GM18511 (cell line): ENCODE results near the gene PRRX1.

Experiments
- ATAC-seq: cut with Tn5 transposase; IDR thresholded peaks from one replicate; pipeline ENCODE4 v1.9.1; 2021; ENCODE audit warnings: mild to moderate bottlenecking, moderate library complexity; ENCODE audit not compliant: unreplicated experiment

PRRX1 gene

GRCh38 chr1:170714938-170715337, 51.0 kb downstream of the PRRX1 start:
- ATAC-seq: no peak

DNA sequence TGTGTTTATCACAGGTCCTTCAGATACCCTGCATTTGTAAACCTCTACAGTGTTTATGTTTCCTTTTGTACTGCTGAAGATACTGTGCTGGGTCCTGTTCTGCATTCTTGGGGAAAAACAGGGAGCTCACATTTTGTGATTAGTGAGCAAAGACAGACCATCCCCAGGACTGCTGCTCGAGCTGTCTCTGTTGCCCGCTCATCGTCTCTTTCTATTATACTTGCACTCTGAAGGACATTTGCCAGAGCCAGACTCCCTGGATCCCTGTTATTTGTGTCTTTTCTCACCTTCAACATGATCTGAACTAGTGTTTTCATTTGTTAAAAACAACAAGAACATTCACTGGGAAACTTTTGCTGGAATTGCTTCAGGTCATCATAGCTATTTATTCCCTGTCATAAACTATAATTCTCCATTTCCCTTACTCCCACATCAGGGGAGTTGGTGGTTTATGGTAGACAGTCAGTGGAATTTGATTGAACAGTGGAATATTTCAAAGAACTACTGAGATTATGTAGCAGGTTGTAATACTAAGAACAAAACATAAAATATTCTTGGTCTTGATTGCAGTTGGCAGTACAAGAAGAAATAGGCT, 53.0 kb downstream of the PRRX1 start:
- no peak for ATAC-seq

DNA sequence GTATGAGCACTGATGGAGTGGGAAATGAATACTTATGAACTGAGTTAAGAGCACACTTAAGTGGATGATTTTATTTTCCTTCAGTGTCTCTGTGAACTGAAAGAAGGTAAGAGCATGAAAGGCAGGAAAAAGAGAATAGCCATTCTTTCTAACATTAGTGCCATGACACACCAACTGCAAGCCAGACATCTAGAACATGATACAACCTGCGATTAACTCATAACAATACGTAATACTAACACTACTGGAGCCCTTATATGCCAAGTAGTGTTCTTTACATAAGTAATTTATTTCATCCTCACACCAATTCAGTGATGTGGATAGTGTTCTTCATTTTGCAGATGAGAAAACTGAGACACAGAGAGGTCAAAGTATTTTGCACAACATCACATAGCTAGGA, 56.7 kb downstream of the PRRX1 start:
- no peak for ATAC-seq

DNA sequence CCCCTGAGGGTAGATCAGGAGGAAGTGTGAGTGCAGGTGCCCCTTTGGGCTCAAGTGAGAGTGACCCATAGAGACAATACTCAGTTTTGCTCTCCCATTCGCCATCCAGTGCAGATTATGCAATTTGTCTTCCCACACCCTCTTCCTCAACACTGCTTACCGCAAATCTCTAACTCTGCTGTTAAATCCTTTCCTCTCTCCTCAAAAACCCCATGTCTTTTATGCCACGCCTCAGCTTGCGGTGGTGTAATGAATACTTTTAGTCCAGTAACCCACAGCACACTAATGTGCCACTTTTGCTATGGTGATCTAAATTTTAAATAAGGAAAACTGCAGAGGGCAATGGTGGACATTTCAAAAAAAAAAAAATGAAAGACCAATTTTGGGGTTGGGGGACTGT, 57.7 kb downstream of the PRRX1 start:
- no peak for ATAC-seq

- no peak for ATAC-seq
Measured at GRCh38 chr1:170723518-170723917, 59.6 kb downstream of the PRRX1 start.

GRCh38 chr1:170725326-170725725, 61.4 kb downstream of the PRRX1 start:
- ATAC-seq: no peak

DNA sequence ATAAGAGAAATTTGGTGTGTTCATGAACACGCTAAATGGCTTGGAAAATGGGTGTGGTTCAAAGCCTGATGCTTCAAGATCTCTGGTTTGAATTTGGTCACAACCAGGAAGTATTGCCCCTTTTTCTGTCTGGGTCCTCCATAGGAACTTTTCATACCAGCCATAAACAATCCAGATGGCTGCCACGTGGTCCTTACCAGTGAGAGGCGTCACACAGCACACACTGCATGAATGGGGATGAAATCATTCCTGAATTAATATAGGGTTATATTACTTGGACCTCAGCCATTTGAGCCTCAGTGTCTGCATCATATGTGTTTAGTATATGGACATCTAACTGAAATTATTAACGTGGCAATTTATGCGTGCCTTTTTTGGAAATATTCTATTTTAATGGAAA, 64.0 kb downstream of the PRRX1 start:
- ATAC-seq: no peak

DNA sequence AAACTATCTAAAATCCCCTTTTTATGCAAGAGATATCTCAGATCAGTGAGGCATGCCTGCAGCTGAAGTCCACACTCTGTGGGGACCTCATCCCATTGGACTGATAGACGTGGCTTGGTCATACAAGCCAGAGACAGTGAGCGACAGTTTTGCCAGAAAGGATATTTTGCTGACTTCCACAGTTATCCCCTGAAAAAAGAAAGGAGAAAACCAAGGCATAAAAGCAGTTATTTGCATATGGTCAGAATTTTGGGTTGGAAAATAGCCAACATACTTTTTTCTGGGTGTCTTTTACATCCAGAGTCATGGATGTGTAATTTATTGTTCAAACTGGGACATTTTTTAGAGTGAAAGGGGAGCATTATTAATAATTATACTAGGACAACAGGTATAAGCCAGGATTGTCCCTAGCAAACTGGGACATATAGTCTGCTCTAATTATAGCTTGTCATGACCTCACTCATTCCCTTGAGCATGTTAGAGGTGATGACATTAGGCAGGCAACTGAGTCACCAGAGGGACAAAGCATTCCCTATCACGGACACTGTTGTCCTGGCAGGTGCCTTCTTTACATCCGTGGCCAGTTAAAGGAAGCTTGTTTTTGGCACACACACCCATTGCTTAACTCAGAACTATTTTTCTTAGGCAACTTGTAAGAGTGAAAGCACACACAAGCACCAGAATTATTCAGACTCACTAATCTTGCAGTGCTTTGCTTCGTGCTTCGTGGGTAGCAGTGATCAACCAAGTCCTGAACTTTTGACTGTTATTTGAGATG, 65.5 kb downstream of the PRRX1 start:
- no peak for ATAC-seq

- no peak for ATAC-seq
Measured at GRCh38 chr1:170730014-170730413, 66.1 kb downstream of the PRRX1 start.

- ATAC-seq: no peak
Measured at GRCh38 chr1:170730438-170730837, 66.5 kb downstream of the PRRX1 start.

DNA sequence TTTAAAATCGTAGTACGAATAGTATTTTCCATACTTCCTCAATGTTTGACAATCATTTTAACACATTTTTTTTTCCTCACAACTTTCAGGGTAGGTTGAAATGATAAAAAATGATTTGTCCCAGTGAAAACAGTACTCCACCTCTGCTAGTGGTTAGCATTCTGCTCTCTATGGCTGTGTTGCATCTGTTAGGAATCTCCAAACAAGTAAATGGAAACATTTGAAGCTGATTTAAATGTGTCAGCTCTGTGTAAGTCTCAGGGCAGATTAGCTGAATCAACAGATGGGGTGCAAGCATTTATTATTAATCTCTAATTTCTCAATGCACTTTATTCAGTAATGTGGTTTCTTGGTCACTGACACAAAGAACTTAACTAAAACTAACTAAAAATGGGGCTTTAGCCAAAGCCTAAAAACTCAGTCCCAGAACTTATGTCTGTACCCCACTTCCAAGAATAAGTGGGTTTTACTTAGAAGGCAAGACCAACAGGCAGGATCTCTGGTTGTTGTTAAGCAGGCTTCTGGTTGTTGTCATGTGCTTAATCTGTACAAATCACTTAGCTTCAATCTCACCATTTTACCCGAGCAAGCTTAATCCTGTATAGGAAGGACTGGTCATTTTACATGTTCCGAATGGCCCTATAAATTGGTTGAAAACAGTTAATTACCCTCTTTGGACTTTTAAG, 67.8 kb downstream of the PRRX1 start:
- no peak for ATAC-seq

DNA sequence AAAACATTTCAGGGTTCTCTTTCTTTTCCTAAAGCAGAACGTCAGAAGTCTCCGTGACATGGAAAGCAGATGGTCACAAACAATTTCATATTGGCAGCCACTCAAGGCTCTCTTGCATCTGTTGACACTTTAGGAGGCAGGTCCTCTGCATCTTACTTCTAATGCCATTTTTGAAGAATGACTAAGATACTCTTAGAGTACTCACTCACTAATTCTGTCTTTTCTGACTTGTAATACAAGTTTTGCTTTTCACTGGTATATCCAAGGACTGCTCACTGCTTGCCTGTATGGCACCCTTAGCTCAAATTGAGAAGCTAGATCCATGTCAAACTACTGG, 68.3 kb downstream of the PRRX1 start:
- no peak for ATAC-seq

DNA sequence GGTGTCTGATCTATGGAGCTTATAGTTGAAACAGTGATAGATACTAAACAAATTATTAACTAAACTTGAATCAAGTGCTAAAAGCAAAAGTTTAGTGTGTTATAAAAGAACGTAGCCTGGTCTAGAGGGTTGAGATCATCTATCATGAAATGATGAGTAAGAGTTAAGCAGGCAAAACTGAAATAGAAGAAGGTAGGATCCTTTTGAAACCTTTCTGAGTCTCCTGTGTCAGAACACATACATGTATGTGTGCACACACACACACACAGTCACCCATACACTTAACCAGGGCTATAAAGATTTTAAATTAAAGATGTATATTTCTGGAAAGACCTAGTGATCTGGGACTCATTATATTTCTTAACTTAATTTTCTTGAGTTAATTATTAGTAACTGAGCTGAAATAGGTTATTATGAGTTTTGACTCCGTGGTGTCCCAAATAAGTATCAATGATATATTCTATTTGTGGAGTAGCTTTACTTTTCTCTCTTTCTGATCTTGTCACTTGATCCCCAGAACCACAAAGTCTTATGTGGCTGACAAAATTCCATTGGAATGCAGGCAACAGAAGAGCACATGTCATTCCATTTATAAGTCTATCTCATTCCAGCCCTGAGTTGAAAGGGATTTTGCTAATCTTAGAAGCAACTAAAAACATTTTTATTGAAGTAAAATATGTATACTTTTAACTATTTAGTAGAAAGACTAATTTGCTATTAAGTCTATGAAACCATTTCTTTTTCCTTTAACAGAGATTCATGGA, 70.7 kb downstream of the PRRX1 start:
- no peak for ATAC-seq

GRCh38 chr1:170735366-170736263, 71.7 kb downstream of the PRRX1 start:
- ATAC-seq: no peak

- no peak for ATAC-seq
Measured at GRCh38 chr1:170739803-170740202, 75.9 kb downstream of the PRRX1 start.

DNA sequence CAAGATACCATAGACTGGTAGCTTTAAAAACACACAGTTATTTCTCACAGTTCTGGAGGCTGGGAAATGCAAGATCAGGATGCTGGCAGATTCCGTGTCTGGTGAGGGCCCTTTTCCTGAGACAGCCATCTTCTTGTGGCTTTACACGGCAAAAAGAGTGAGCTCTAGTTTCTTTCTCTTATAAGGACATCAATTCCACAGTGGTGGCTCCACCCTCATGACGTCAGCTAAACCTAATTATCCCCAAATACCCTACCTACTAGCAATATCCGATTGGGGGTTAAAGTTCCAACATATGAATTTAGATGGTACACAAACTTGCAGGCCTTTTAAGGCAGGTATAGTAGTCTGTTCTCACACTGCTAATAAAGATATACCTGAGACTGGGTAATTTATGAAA, 77.7 kb downstream of the PRRX1 start:
- no peak for ATAC-seq

GRCh38 chr1:170742600-170742999, 78.7 kb downstream of the PRRX1 start:
- ATAC-seq: no peak

GRCh38 chr1:170743083-170743482, 79.2 kb downstream of the PRRX1 start:
- ATAC-seq: no peak

- ATAC-seq: no peak
Measured at GRCh38 chr1:170749549-170749948, 85.6 kb downstream of the PRRX1 start.

- no peak for ATAC-seq
Measured at GRCh38 chr1:170749959-170750358, 86.0 kb downstream of the PRRX1 start.

DNA sequence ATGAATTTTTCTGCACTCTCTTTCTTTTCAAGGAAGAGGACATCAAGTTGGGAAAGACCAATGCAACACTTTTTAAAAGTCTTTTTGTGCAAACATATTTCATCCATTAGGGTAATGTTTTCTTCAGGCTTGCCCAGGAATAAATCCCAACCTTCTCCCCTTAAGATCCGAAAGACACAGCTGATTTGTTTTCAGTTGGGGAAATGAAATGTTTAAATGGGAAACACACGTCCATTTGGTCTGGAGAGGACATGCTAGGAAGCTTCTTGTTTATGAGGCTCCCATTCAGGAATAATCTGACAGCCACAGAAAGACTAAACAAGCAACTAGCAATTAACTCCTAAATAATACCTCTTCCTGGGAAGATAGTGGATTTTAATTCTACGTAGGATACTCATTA, 91.9 kb downstream of the PRRX1 start:
- ATAC-seq: no peak
